ENCODE measurements around the gene NOTCH2.

DNA sequence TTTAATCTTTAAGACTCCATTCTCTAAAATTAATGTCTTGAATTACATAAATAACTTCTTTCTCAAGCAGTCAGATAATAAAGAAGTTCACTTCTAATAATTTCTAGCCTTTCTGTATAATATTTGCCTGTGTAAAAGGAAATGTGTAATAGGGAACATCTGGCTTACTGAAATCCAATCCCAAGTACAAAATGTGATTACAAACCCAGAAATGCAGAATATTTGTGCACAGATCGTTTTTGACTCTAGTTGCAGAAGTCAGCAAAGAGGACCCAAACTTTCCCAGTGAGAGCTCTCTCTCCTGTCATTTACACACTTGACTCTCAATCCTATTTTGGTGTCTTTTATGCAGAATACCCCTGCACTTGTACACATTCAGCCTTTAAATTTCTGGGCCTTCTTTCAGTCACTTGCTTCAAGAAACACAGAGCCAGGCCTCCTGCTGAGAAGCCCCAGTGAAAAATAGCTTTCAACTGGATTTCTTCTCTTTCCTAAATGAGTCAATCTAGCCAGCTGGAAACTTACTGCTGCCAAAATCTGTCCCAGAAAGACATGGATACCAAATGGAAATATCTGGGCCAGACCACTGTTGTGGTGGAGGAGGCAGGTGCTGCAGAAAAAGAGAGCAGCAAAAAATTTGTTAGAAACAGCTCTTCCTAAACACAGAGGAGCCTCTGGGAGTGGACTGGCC is 104.6 kb downstream of the NOTCH2 start:
- no peak for TF ChIP-seq POLR2AphosphoS5 (IDR thresholded peaks at IDR 0.05)
- TF ChIP-seq, protein P1, sequence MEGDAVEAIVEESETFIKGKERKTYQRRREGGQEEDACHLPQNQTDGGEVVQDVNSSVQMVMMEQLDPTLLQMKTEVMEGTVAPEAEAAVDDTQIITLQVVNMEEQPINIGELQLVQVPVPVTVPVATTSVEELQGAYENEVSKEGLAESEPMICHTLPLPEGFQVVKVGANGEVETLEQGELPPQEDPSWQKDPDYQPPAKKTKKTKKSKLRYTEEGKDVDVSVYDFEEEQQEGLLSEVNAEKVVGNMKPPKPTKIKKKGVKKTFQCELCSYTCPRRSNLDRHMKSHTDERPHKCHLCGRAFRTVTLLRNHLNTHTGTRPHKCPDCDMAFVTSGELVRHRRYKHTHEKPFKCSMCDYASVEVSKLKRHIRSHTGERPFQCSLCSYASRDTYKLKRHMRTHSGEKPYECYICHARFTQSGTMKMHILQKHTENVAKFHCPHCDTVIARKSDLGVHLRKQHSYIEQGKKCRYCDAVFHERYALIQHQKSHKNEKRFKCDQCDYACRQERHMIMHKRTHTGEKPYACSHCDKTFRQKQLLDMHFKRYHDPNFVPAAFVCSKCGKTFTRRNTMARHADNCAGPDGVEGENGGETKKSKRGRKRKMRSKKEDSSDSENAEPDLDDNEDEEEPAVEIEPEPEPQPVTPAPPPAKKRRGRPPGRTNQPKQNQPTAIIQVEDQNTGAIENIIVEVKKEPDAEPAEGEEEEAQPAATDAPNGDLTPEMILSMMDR (IDR thresholded peaks at IDR 0.05) = no peak
- TF ChIP-seq POLR2A (IDR thresholded peaks at IDR 0.05; ENCODE audit: low read depth) = no peak

Data from esophagus muscularis mucosa (tissue), 3 donors.